K562 (cell line): Measurements from ENCODE around the gene CENPI. TPM values are rescaled to one million over a fixed set of nuclear protein-coding genes. Genes with fewer than 3 reads are reported as not detected.

ENCODE experiments used
- ATF1 ChIP-seq, 2 experiments: fragments of 450-650 bp in 1 of 2; IDR thresholded peaks; 2 replicates each; pipeline ENCODE4 v1.6.1; 2016; ENCODE audit warnings: missing compliant biosample characterization in 1 of 2, missing genetic modification characterization in 1 of 2
- CBFA2T2 ChIP-seq: fragments of 450-650 bp; conservative IDR thresholded peaks from 2 replicates; pipeline ENCODE4 v1.6.1; 2017; ENCODE audit warnings: mild to moderate bottlenecking
- CBX1 ChIP-seq: sonication (generic); IDR thresholded peaks from 2 replicates; pipeline ENCODE4 v1.6.1; 2016; ENCODE audit warnings: antibody characterized with exemption, low read depth, mild to moderate bottlenecking
- CHCHD3 ChIP-seq: fragments of 250-450 bp; sonication (Bioruptor Pico); IDR thresholded peaks from 2 replicates; pipeline ENCODE4 v2.1.2; 2022; ENCODE audit warnings: mild to moderate bottlenecking
- CREBBP ChIP-seq: IDR thresholded peaks from one replicate; pipeline ENCODE4 v1.6.1; 2012; ENCODE audit warnings: low read depth, mild to moderate bottlenecking, control low read depth, inconsistent platforms, low read length
- ETS1 ChIP-seq: conservative IDR thresholded peaks from 2 replicates; pipeline ENCODE4 v1.6.1; 2011; ENCODE audit warnings: low read depth, mild to moderate bottlenecking, low read length; ENCODE audit not compliant: control insufficient read depth
- GABPB1 ChIP-seq: sonication (generic); formaldehyde crosslinking; IDR thresholded peaks from 2 replicates; pipeline ENCODE4 v1.8.0; 2022; ENCODE audit warnings: mild to moderate bottlenecking, missing genetic modification reagents
- GTF2F1 ChIP-seq: IDR thresholded peaks from 2 replicates; pipeline ENCODE4 v1.6.1; 2011; ENCODE audit warnings: low read depth, low read length, improper control_type of control experiment
- IRF2 ChIP-seq: sonication (generic); formaldehyde crosslinking; IDR thresholded peaks from 2 replicates; pipeline ENCODE4 v1.8.1; 2022; ENCODE audit warnings: mild to moderate bottlenecking, missing genetic modification reagents
- JUND ChIP-seq, 2 experiments: IDR thresholded peaks; 2 replicates in 1 of 2; 3 replicates in 1 of 2; pipeline ENCODE4 v1.6.1; 2011; ENCODE audit warnings: borderline replicate concordance in 2 of 2, low read depth in 2 of 2, low read length in 2 of 2, improper control_type of control experiment in 1 of 2, missing biosample characterization in 1 of 2, missing genetic modification characterization in 1 of 2, missing genetic modification reagents in 1 of 2
- MEIS2 ChIP-seq: fragments of 450-650 bp; IDR thresholded peaks from 2 replicates; pipeline ENCODE4 v1.6.1; 2014; ENCODE audit warnings: mild to moderate bottlenecking; ENCODE audit not compliant: partially characterized antibody
- MLLT1 ChIP-seq, 2 experiments: fragments of 450-650 bp; IDR thresholded peaks; 2 replicates each; pipeline ENCODE4 v1.6.1; 2016
- PHF20 ChIP-seq: fragments of 450-650 bp; IDR thresholded peaks from 2 replicates; pipeline ENCODE4 v1.6.1; 2018; ENCODE audit not compliant: partially characterized antibody
- RBFOX2 ChIP-seq: fragments of 200-400 bp; formaldehyde crosslinking; IDR thresholded peaks from 2 replicates; pipeline ENCODE4 v1.6.1; 2017; ENCODE audit warnings: low read depth, mild to moderate bottlenecking, low read length, moderate library complexity
- SMAD4 ChIP-seq: fragments of 250-450 bp; sonication (Bioruptor Pico); conservative IDR thresholded peaks from 2 replicates; pipeline ENCODE4 v1.8.0; 2021; ENCODE audit warnings: inconsistent platforms, mild to moderate bottlenecking, moderate library complexity
- XRCC5 ChIP-seq: fragments of 200-400 bp; formaldehyde crosslinking; IDR thresholded peaks from 2 replicates; pipeline ENCODE4 v1.6.1; 2017; ENCODE audit warnings: low read depth, mild to moderate bottlenecking, low read length
- ZC3H11A ChIP-seq: IDR thresholded peaks from 2 replicates; pipeline ENCODE4 v1.6.1; 2012; ENCODE audit warnings: low read depth, low read length, improper control_type of control experiment
- ZKSCAN1 ChIP-seq: fragments of 150-350 bp; IDR thresholded peaks from 2 replicates; pipeline ENCODE4 v1.6.1; 2016; ENCODE audit warnings: low read depth, low read length
- ZNF239 ChIP-seq: fragments of 250-450 bp; sonication (Bioruptor Pico); IDR thresholded peaks from 2 replicates; pipeline ENCODE4 v1.4.0; 2020; ENCODE audit warnings: mild to moderate bottlenecking
- ZNF408 ChIP-seq: fragments of 250-450 bp; sonication (Bioruptor Pico); IDR thresholded peaks from 2 replicates; pipeline ENCODE4 v1.4.0; 2020; ENCODE audit warnings: low read depth, mild to moderate bottlenecking, moderate library complexity
- ZNF592 ChIP-seq: fragments of 450-650 bp; IDR thresholded peaks from 2 replicates; pipeline ENCODE4 v1.6.1; 2017; ENCODE audit warnings: antibody characterized with exemption, mild to moderate bottlenecking
- ZNF77 ChIP-seq: fragments of 250-450 bp; sonication (Bioruptor Pico); IDR thresholded peaks from 2 replicates; pipeline ENCODE4 v1.5.0; 2020
- polyA plus RNA-seq, 8 experiments: library from polyadenylated mRNA; depleted of rRNA in 4 of 8; stranded (reverse) in 5 of 8; unstranded in 3 of 8; fragments of >200 nt; fragmentation: Nextera tagmentation in 2 of 8; fragmentation: Illumina TruSeq in 1 of 8; extraction: Ambion mirVana in 2 of 8; extraction: Trizol in 1 of 8; gene quantifications; 2 replicates each; pipeline versions ENCODE4 v1.2.1 to v1.2.3, GENCODE V29; 2011 to 2014; ENCODE audit warnings: inconsistent platforms in 1 of 8, missing spikeins in 1 of 8
- total RNA-seq, 7 experiments: library from RNA; depleted of rRNA in 6 of 7; stranded (reverse); fragments of >200 nt in 6 of 7; fragmentation: Illumina TruSeq in 2 of 7; extraction: Trizol in 2 of 7; gene quantifications; 2 replicates each; pipeline versions ENCODE4 v1.2.1 to v1.2.3, GENCODE V29; 2011 to 2021; ENCODE audit warnings: low replicate concordance in 1 of 7

The CENPI gene
- total and polyA plus RNA-seq, 9 of the 15 experiments (the other 6 are each of a cell fraction or from before 2014, with no cell fraction given) = 6.6 to 23.5 (median 14.9) TPM

- TF ChIP-seq ZNF239 (CRISPR knock-in tag) (no peak), RBFOX2 (peak; percentile 83), MEIS2 (peak; percentile 70), JUND (IDR thresholded peaks at IDR 0.05; ENCODE audit: borderline replicate concordance, low read depth, low read length) (no peak), JUND (tag; IDR thresholded peaks at IDR 0.05; ENCODE audit: borderline replicate concordance, low read depth, low read length) (no peak), ZNF408 (CRISPR knock-in tag) (no peak), SMAD4 (CRISPR knock-in tag) (no peak; the same call in 1 of the 2 replicates), MLLT1 (IDR thresholded peaks at IDR 0.05) (no peak), ZNF592 (no peak), GABPB1 (CRISPR knock-in tag) (no peak), ZC3H11A (no peak), ETS1 (no peak), CHCHD3 (CRISPR knock-in tag) (no peak), ATF1 (CRISPR knock-in tag; IDR thresholded peaks at IDR 0.05) (no peak), ATF1 (tag; IDR thresholded peaks at IDR 0.05) (peak; percentile 70), ZNF77 (CRISPR knock-in tag) (no peak), IRF2 (no peak), XRCC5 (no peak), PHF20 (peak; percentile 71), GTF2F1 (no peak), CREBBP (no peak), CBFA2T2 (no peak), CBX1 (peak; percentile 52; the same call in 1 of the 2 replicates), ZKSCAN1 (peak; percentile 96)
Observed at GRCh38 chrX:101051549-101052302, 46.3 kb upstream of the CENPI start, which contains the start of gene TRMT2B (continued).
